HEK293 (cell line): ENCODE measurements around the gene PLSCR3.

Experiments
- PRDM10 ChIP-seq: fragments of 450-650 bp; formaldehyde crosslinking; IDR thresholded peaks from 2 replicates; pipeline ENCODE4 v1.5.1; 2016; ENCODE audit warnings: missing biosample characterization, missing genetic modification characterization
- ZFP3 ChIP-seq: fragments of 450-650 bp; formaldehyde crosslinking; IDR thresholded peaks from 2 replicates; pipeline ENCODE4 v1.5.1; 2016; ENCODE audit warnings: low read depth, missing biosample characterization, missing genetic modification characterization
- ZNF274 ChIP-seq, 2 experiments: fragments of 200-500 bp in 1 of 2; fragments of 450-650 bp in 1 of 2; sonication (Bioruptor generic) in 1 of 2; formaldehyde crosslinking in 1 of 2; IDR thresholded peaks; 2 replicates each; pipeline versions ENCODE4 v1.5.1 to v1.6.1; 2014 to 2016; ENCODE audit warnings: borderline replicate concordance in 1 of 2, inconsistent platforms in 1 of 2, low read length in 1 of 2, missing biosample characterization in 1 of 2, missing genetic modification characterization in 1 of 2
- ZNF76 ChIP-seq: fragments of 450-650 bp; formaldehyde crosslinking; IDR thresholded peaks from 2 replicates; pipeline ENCODE4; 2016; ENCODE audit warnings: low read depth, missing biosample characterization, missing genetic modification characterization, borderline replicate concordance
- ZNF776 ChIP-seq: fragments of 450-650 bp; formaldehyde crosslinking; IDR thresholded peaks from 2 replicates; pipeline ENCODE4 v1.5.0; 2017; ENCODE audit warnings: missing biosample characterization, missing genetic modification characterization, borderline replicate concordance
- TF ChIP-seq, protein P1 (sequence below): fragments of 450-650 bp; formaldehyde crosslinking; IDR thresholded peaks from 2 replicates; pipeline ENCODE4 v1.5.1; 2016; ENCODE audit warnings: missing biosample characterization, missing genetic modification characterization

DNA sequence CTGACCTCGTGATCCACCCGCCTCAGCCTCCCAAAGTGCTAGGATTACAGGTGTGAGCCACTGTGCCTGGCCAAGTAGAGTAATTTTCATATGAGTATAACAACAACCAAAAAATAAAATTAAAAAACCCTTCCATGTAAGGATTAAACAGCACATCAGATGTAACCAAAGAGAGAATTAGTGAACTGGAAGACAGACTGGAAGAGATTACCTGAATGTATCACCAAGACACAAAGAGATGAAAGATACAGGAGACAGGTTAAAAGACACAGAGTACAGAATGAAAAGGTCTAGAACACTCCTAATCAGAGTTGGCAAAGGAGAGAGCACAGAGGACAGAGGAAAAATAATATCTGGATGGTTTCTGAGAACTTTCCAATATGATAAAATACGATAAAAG, 15.2 kb downstream of the PLSCR3 start:
- no peak for TF ChIP-seq ZNF274 (IDR thresholded peaks at IDR 0.05; ENCODE audit: low read length)
- TF ChIP-seq ZNF274 (tag by site-specific recombination; IDR thresholded peaks at IDR 0.05; ENCODE audit: borderline replicate concordance), result no peak
- TF ChIP-seq, protein P1, sequence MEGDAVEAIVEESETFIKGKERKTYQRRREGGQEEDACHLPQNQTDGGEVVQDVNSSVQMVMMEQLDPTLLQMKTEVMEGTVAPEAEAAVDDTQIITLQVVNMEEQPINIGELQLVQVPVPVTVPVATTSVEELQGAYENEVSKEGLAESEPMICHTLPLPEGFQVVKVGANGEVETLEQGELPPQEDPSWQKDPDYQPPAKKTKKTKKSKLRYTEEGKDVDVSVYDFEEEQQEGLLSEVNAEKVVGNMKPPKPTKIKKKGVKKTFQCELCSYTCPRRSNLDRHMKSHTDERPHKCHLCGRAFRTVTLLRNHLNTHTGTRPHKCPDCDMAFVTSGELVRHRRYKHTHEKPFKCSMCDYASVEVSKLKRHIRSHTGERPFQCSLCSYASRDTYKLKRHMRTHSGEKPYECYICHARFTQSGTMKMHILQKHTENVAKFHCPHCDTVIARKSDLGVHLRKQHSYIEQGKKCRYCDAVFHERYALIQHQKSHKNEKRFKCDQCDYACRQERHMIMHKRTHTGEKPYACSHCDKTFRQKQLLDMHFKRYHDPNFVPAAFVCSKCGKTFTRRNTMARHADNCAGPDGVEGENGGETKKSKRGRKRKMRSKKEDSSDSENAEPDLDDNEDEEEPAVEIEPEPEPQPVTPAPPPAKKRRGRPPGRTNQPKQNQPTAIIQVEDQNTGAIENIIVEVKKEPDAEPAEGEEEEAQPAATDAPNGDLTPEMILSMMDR (tag by site-specific recombination), result no peak
- TF ChIP-seq ZNF76 (tag by site-specific recombination), result no peak
- no peak for TF ChIP-seq PRDM10 (tag by site-specific recombination)
- no peak for TF ChIP-seq ZFP3
- TF ChIP-seq ZNF776 (tag by site-specific recombination), result no peak
